Measurements from ENCODE around the gene LITAF.

- no peak for TF ChIP-seq CTCF (IDR thresholded peaks at IDR 0.05; ENCODE audit: insufficient read depth, low read length, poor library complexity, severe bottlenecking)
- no peak for TF ChIP-seq EZH2phosphoT487 (conservative IDR thresholded peaks at IDR 0.05; ENCODE audit: low read length)
These were observed 44.0 kb upstream of the LITAF start for GRCh38 chr16:11630768-11631056.

Measured in SU-DHL-6 (cell line).